Epithelial cell of esophagus (primary cell): ENCODE results near the gene DENND1C.

Experiments used
- DNase-seq: peaks from one replicate; pipeline ENCODE4 v3.0.0; 2010; ENCODE audit warnings: low read depth
- H3K4me3 ChIP-seq: 2 replicates; pipeline ENCODE4 v1.5.1; 2011; ENCODE audit warnings: mild to moderate bottlenecking, low read length, control low read depth
- CTCF ChIP-seq: IDR thresholded peaks from 2 replicates; pipeline ENCODE4 v1.5.1; 2011; ENCODE audit warnings: low read depth, mild to moderate bottlenecking, low read length, control low read depth, inconsistent platforms; ENCODE audit not compliant: insufficient read depth; ENCODE audit errors: missing control alignments

Gene DENND1C

DNA sequence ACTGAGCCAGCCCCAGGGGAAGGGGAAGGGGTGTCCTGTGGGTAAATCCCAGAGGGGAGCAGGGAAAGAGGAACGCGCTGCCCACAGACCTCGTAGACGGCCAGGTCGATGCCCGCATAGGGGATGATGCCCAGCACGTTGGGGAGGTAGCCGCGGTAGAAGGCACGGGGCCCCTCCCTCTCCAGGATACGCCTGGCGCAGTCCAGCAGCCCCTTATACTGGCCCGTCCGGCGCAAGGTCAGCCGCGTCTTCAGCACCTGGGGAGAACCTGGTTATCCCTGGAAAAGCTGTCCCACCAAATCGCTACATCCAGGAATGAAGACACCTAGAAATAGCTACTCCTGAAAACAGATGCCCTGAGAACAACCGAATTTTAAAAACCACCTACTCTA is 29.4 kb downstream of the DENND1C start:
- TF ChIP-seq CTCF: no peak
- no peak for DNase-seq
- H3K4me3 ChIP-seq: no peak overlapping the region

- no peak overlapping the region for H3K4me3 ChIP-seq
- TF ChIP-seq CTCF: no peak
- no peak for DNase-seq
These were observed 29.9 kb downstream of the DENND1C start for GRCh38 chr19:6451583-6452222.

DNA sequence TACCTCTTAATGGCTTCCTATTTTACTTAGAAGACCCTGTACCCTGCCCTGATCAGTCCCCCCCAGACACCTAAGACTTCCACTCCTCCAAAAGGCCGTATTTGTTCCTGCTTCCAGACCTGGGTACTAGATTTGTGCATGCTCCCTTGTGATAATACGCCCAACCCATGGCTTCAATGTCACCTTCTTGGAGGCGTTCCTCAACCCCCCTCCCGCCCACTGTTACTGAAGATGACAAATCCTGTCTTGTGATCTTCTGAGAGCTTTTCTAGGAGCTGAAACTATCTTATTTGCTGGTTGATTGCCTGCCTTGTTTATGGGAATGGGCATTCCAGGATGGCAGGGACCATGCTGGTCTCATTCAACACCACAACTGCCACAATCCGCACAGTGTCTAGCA is 31.4 kb downstream of the DENND1C start:
- no peak overlapping the region for H3K4me3 ChIP-seq
- no peak for TF ChIP-seq CTCF
- DNase-seq: no peak

GRCh38 chr19:6448045-6448444 is 33.5 kb downstream of the DENND1C start:
- DNase-seq: no peak

GRCh38 chr19:6446452-6446851 is 35.1 kb downstream of the DENND1C start:
- H3K4me3 ChIP-seq: no peak overlapping the region
- no peak for TF ChIP-seq CTCF
- no peak for DNase-seq

More at GRCh38 chr19:6448045-6448444, 33.5 kb downstream of the DENND1C start:
- no peak for TF ChIP-seq CTCF
- no peak overlapping the region for H3K4me3 ChIP-seq

- no peak for TF ChIP-seq CTCF
- DNase-seq: no peak
- no peak overlapping the region for H3K4me3 ChIP-seq
These were observed 37.6 kb downstream of the DENND1C start for GRCh38 chr19:6443986-6444385.

DNA sequence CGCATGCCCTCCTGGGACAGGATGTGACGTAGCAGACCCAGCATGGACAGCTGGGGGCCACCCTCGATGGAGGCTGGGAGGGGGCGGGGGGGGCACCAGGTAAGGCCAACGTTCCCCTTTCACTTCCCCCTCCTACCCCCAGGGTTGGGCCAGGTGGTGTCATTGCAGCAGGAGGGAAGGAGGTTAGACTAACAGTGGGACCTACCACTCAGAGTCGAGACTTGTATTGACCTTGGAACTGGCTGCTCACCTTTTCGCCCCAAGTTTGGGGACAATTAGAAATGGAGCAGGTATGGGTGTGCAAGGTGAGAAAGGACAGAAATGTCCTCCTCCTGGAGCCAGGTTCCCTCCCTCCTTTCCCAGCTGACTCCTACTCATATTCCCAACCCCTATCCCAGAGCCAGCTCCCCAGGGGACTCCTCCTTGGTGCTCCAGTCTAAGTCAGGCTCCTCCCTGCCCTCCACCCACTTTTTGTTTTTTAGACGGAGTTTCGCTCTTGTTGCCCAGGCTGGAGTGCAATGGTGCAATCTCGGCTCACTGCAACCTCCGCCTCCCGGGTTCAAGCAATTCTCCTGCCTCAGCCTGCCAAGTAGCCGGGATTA is 39.4 kb downstream of the DENND1C start:
- TF ChIP-seq CTCF: no peak
- no peak overlapping the region for H3K4me3 ChIP-seq
- no peak for DNase-seq
